CD4-positive, alpha-beta T cell treated with Interleukin-10 for 1 hour (primary cell): ENCODE measurements around the gene MB.
"Not testable (repeated sequence)": the region's sequence is repeated elsewhere in the genome, so short reads cannot be mapped to it uniquely, and the experiment has no call there.

ENCODE experiments used
- DNase-seq: peaks from one replicate; pipeline ENCODE4 v3.0.0-alpha.2; 2020

Gene MB

GRCh38 chr22:35634943-35635540 lies 17.9 kb upstream of the MB start:
- no peak for DNase-seq

DNA sequence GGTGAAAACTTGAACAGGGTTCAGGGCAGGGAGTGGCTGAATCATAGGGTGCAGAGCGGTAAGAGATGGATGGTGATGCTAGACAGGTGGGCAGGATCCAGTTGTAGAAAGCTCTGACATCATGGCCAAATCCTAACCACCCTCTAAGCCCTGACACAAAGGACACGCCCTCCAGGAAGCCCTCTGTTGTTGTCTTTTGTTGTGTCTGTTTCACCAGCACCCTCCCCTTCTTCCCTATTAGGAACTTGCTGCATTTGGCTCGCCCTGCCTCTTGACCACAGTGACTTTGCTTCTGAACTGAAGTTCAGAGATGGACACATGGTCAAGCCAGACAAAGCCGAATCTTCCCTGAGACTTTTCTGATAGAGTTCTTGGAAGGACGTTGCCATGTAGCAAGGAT lies 16.9 kb upstream of the MB start:
- no peak for DNase-seq

DNA sequence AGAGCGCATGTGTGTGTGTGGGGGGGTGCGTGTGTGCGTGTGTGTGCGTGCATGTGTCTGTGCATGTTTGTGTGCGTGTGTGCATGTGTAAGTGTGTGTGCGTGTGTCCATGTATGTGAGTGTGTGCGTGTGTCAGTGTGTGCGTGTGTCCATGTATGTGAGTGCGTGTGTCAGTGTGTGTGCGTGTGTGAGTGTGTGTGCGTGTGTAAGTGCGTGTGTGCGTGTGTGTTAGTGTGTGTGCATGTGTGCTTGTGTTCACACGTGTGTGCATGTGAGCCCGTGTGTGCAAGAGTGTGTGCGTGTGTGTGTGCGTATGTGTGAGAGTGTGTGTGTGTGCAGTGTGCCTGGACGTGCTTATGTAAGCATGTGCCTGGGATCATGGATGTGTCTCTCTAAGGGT lies 16.4 kb upstream of the MB start:
- no peak for DNase-seq

DNA sequence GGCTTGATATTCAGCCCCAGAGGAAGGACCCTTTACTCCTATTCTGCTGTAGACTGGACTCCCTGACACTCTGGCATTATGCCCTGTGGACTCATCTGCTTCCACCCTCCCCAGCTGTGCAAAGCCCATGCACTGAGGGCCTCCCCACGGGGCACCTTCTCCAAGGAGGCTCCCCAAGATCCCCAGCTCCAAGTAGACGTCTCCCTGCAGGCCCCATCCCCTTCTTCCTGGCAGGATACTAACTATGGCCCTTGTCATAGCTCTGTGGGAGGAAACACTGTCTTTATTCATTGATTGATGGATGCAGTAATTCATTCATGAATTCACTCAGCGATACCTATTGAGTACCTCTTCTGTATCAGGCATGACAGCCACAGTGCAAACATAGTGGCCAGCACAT lies 15.8 kb upstream of the MB start:
- DNase-seq = no peak

DNA sequence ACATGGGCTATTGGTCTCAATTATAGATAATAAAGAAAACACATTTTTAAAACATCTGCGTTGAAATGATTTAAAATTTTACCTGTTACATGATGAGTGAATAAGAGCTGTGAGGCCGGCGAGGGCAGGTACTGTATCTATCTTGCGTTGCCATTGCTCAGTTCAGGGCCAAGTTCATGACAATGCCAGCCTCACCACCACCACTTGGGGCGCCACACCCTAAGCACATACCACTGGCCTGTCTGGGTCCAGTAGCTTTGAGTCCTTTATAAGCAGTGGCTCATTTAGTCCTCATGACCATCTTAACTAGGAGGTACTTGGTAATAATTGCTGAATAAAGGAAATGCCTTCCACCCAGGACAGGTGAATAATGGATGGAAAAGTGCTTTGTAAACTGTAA lies 14.5 kb upstream of the MB start:
- peak; percentile 32 for DNase-seq

DNA sequence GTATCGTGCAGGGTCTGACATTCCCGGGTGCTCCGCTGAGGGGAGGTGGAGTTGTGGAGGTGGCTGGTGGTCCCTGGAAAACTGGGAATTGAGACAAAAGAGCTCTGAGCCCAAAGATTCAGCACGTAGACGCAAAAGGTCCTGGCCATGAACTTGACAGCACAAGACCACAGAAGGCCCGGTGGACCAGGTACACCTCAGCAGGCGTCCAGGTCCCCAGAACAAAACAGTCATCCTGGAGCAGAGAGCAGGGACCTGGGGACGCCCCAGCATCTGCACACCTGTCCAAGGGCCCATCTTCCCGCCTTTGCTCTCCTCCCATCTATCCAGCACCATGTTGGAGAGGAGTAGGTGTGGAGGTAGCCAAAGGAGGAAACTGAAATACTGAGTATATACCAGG lies 13.8 kb upstream of the MB start:
- no peak for DNase-seq

DNA sequence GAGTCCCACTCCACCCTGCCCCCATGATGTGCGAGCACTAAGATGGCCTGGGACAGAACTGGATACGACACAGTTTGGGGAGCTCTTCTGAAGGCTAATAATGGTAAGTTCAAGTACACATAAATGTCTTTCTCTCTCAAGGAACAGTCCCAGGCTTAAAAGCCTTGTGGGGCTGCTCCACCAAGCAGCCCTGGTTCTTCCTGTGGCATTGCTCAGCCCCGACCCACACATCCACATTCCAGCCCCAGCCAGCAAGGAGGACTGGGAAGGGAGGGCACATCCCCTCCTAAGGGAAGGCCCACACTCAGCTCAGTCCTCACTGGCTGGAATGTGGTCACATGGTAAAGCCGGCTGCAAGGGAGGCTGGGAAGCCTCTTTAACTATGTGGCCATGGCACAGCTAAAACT lies 13.3 kb upstream of the MB start:
- no peak for DNase-seq

DNA sequence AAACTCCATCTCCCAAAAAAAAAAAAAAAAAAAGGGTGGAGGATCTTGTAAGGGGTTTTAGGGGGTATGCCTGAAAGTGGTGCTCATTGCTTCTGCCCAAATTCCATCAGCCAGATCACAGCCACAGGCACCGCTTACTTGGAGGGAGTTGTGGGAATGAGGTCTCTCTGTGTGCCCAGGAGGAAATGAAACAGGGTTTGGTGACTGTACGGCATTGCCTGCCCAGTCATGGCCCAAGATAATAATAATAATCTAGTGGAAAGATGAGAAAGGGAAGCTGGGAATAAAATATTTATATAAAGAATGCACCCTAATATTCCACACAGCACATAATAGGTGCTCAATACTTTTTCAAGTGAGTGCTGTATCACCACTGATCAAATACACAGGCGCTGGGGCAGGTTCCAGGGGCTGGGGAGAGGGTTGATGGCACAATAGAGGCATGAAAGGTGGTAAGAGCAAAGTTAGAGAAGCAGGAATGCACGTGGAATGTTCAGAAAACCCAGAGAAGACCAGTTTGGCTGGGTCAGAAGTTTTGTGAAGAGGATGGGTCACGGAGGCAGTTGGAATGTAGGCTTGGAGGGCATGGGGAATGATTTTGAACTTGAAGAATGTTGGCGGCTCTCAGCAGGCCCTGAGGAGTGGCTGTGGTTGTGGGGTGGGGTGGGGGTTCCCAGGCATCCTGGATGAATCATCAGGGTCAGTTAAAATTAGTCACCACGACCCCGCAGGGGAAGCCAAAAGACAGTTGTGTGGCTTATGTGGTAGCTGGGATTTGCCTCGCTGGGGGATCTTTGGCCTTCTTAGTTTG lies 12.5 kb upstream of the MB start:
- DNase-seq = peak; percentile 46

GRCh38 chr22:35628732-35629131 lies 11.6 kb upstream of the MB start:
- DNase-seq = no peak

DNA sequence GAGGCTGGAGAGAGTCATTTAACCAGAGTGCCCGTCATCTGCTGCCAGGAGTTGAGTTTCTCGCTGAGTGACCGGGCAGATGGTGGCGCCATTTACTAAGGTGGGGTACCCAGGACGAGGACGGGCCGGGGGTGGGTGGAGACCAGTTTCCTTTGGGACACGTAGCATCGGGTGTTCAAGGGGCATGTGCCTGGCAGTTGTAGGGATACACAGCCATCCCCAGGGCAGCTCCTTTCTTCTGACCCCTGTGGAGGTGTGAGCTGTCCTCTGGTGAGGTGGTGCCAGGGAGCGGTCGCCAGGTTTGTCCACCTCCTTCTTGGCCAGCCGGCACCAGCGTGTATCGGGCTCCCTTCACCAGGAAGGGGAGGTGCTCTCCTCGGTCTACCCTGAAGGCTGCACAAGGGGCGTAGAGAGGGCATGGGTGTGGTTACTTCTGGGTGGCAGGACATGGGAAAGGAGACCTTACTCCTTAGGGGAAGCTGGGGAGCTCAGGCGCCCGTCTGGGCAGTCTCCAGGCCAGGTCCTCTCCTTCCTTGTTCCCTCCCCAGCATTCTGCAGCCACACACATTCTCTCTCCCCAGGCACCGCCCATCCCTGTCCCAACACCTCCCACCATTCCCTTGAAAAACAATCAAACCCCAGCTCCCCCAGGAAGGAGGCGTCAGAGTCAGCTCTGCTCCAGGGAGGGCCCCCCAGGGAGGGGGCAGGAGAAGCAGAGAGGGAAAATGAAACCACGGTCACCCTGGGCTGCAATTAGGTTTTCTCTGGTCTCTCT lies 10.3 kb upstream of the MB start:
- DNase-seq = peak; percentile 57

DNA sequence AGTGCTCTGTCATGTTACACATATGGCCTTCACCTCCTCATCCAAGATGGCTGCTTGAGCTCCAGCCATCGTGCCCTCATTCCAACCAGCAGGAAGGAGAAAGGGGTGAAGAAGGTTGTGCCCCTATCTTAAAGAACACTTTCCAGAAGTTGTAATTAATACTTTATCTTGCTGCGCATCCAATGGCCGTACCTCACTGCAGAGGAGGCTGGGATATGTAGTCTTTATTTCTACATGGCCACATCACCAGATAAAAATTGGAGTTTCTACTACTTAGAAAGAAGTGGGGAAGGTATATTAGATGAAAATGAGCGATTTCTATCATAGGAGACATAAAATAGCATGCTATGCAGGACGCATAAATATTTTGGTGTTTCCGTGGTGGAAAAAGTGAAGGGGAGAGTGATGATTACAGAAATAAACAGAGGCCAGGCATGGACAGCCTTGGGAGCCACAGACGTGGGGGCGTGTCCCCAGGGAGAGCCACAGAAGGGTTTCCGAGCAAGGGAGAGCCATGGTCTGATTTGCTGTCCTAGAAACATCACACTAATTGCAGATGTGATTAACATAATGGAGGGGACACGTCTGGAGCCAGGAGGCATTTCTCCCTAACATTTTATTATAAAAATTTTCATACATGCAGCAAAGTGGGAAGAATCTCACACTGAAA lies 8.8 kb upstream of the MB start:
- DNase-seq = no peak

DNA sequence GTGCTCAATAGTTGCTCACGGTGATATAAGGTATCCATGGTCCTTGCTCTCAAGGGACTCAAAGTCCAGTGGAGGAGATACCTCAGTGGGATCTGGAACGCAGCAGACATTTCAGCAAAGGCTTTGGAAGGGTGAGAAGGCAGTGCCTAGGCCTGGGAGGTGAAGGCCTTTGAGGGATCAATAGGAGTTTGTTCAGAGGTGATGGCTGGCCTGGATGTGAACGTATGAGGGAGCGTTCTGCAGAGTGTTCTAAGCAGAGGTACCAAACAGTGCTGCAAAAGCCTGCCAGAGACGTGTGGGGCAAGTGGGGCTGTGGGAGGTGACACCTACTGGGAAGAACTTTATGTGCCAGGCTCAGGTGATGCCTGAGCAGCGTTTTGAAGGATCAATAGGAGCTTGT lies 7.4 kb upstream of the MB start:
- DNase-seq = no peak

DNA sequence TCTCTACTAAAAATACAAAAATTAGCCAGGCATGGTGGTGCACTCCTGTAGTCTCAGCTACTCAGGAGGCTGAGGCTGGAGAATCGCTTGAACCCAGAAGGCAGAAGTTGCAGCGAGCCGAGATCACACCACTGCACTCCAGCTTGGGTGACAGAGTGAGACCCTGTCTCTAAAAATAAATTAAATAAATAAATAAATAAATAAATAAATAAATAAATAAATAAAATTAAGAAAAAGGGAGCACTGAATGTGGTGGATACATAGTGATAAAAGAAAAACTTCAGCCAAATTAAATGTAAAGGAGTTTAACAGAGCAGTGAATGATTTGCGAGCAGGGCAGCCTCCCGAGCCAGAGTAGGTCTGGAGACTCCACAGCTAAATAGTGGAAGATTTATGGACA lies 6.8 kb upstream of the MB start:
- DNase-seq = not testable (repeated sequence)

DNA sequence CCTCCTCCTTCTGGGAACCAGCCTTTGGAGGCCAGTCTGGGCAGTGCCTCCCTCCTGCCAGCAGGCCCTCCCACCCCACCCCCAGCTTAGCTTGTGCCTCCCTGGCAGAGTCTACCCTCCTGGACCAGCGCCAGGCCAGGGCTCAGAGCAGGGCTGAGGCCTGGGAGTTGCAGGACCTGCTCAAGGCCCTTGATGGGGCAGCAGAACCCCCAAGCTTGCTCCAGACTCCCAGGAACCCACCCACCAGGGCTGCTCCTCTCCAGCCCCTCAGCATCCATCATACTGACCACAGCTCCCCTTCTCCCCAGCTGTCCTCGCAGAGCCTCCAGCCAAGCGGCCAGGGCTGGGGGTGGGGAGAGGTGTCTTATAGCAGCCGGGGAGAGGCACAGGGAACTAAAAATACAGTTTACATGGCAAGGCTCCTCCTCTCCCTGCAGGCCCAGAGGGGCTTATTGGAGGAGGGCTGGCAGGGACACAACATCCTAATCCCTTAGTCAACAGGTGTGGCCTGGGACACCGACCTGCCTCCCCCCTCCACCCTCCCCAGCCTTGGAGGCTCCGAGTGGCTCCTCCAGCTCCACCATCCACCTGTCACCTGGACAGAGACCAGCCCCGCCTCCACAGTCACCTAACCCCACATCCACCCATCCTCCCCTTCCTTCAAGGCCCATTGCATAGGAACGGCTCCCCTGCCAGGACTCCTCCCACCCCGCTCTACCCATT lies 5.2 kb upstream of the MB start:
- no peak for DNase-seq

DNA sequence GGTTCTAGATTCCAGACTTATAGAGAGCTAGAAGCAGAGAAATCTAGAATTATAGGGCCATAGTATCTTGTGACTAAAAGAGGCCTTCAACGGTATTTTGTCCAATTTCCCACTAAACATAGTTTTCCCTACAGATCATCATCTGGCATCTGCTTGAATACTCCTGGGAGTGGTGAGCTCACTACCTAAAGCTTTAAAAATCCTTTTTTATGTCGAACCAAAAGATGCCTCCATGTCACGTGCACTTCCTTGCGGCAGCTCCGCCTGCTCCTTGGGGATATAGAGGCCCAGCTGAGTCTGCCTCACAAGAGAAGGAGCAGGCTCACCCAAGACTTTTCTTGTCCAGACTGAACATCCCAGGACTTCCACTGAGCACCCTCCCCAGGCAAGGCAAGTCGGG lies 4.3 kb upstream of the MB start:
- DNase-seq = no peak

GRCh38 chr22:35620624-35621251 lies 3.6 kb upstream of the MB start:
- no peak for DNase-seq

GRCh38 chr22:35619336-35620094 lies 2.4 kb upstream of the MB start:
- no peak for DNase-seq

- no peak for DNase-seq
Measured at GRCh38 chr22:35618427-35619223, 1.5 kb upstream of the MB start.

GRCh38 chr22:35616043-35616442 lies 1.1 kb downstream of the MB start:
- no peak for DNase-seq

- no peak for DNase-seq
Measured at GRCh38 chr22:35615156-35615555, 2.0 kb downstream of the MB start.

DNA sequence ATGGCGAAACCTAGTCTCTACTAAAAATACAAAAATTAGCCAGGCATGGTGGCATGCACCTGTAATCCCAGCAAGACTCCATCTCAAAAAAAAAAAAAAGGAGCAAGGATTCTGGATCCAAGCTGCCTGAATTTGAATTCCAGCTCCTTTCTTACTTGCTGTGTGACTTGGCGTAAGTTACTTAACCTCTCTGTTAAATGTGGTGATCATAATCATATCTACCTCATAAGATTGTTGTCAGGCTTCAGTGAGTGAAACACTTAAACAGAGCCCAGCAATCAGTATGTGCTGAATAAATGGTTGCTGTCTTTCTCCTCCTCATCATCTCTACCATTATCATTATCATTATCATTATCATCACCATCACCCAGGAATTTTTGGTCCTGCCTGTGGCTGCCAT lies 2.7 kb downstream of the MB start:
- no peak for DNase-seq
